ENCODE data around the gene AKAP13. TPM values are rescaled to one million over a fixed set of nuclear protein-coding genes. Genes with fewer than 3 reads are reported as not detected.

AKAP13 gene
- total RNA-seq, 1 experiment from 2014 or later: 47.3 TPM

GRCh38 chr15:85592148-85592547 is 211.7 kb downstream of the AKAP13 start:
- Histone ChIP-seq H4K91ac (ENCODE audit: insufficient read length, low read depth, low read length) (no peak overlapping the region), H2AFZ (ENCODE audit: low read length) (no peak overlapping the region), H3K9ac (ENCODE audit: extremely low read depth, insufficient read length, low read length) (no peak overlapping the region), H2BK120ac (ENCODE audit: low read depth, low read length, poor library complexity, severe bottlenecking) (no peak overlapping the region), H4K8ac (replicated peaks; ENCODE audit: insufficient read length, low read depth, low read length) (no peak overlapping the region), H3K4me2 (ENCODE audit: insufficient read depth, insufficient read length, low read length) (no peak overlapping the region), H3K79me1 (ENCODE audit: insufficient read depth, low read depth, low read length, poor library complexity, severe bottlenecking) (no peaks in the 10 kb centered on the region), H2BK20ac (ENCODE audit: low read depth, low read length, poor library complexity, severe bottlenecking) (no peak overlapping the region), H3K4me1 (ENCODE audit: insufficient read depth, low read length) (no peaks in the 10 kb centered on the region; the same call in 1 of the 2 replicates), H3K56ac (ENCODE audit: insufficient read length, low read depth, low read length) (no peak overlapping the region), H3K14ac (ENCODE audit: insufficient read depth, low read length) (no peak overlapping the region), H3K9me3 (ENCODE audit: control insufficient read depth, low read depth, low read length) (no peaks in the 10 kb centered on the region), H3K79me2 (ENCODE audit: insufficient read depth, low read length) (no peaks in the 10 kb centered on the region), H2BK15ac (ENCODE audit: low read depth, low read length) (no peak overlapping the region), H4K5ac (ENCODE audit: insufficient read length, low read depth, low read length) (no peak overlapping the region), H3K18ac (ENCODE audit: insufficient read length, low read depth, low read length) (no peak overlapping the region), H3K4ac (ENCODE audit: low read depth, low read length) (no peak overlapping the region), H2BK5ac (ENCODE audit: insufficient read length, low read length) (no peak overlapping the region), H3T11ph (ENCODE audit: low read length) (no peak overlapping the region), H3K27me3 (ENCODE audit: insufficient read depth, low read length) (no peaks in the 10 kb centered on the region), H2AK5ac (ENCODE audit: insufficient read length, low read length) (no peak overlapping the region), H2BK12ac (ENCODE audit: insufficient read length, low read depth, low read length) (no peak overlapping the region), H3K23me2 (ENCODE audit: insufficient read length, low read depth, low read length, poor library complexity, severe bottlenecking) (no peaks in the 10 kb centered on the region), H3K23ac (ENCODE audit: insufficient read length, low read depth, low read length) (no peak overlapping the region), H3K27ac (ENCODE audit: insufficient read length, low read depth, low read length) (no peak overlapping the region), H4K20me1 (ENCODE audit: control insufficient read depth, insufficient read depth, insufficient read length) (no peaks in the 10 kb centered on the region)
- no peak for TF ChIP-seq CTCF (conservative IDR thresholded peaks at IDR 0.05)
- Mint-ChIP-seq H3K27ac (no peak overlapping the region), H3K27me3 (ENCODE audit: low read depth) (no peaks in the 10 kb centered on the region), H3K4me1 (peaks cover 13 to 14% of the 10 kb centered on the region in 2 experiments), H3K9me3 (no peaks in the 10 kb centered on the region), H3K36me3 (ENCODE audit: insufficient read depth in 1 of 3, low read depth in 3 of 3) (peaks cover 2 to 7% (median 5%) of the 10 kb centered on the region in 3 experiments; a peak in 4 of 7 replicates), H3K4me3 (no peak overlapping the region)
- no peak for DNase-seq
- no CpG with 5 or more reads among the region's 3 CpGs for WGBS (ENCODE audit: extremely low coverage, insufficient read length, low lambda C conversion rate)
